B cell (primary cell): ENCODE results near the gene GATA3. TPM values are rescaled to one million over a fixed set of nuclear protein-coding genes. Genes with fewer than 3 reads are reported as not detected.

Source experiments
- ATAC-seq: fragments of 200-7000 bp; cut with Tn5 transposase; one replicate; pipeline ENCODE4 v1.10.0; 2021; ENCODE audit warnings: low read depth, mild to moderate bottlenecking, moderate number of reproducible peaks, moderate library complexity
- CTCF ChIA-PET: fragments of 350-600 bp; sonication (Branson Sonifier 250); formaldehyde crosslinking; loops from one replicate; lab custom pipeline; 2021; ENCODE audit warnings: antibody characterized with exemption, inconsistent platforms; lab: Charles Lee
- POLR2A ChIA-PET: fragments of 350-600 bp; sonication (Branson Sonifier 250); formaldehyde crosslinking; loops from one replicate; lab custom pipeline; 2021; ENCODE audit warnings: antibody characterized with exemption; lab: Charles Lee
- DNase-seq: peaks from one replicate; pipeline ENCODE4 v3.0.0; 2013
- H2AFZ ChIP-seq: 2 replicates; pipeline ENCODE4 v1.6.1; 2012; ENCODE audit warnings: mild to moderate bottlenecking, low read depth, low read length; ENCODE audit not compliant: insufficient read depth, poor library complexity, severe bottlenecking
- H3K27ac ChIP-seq, 2 donors: 1 replicate in 1 of 2; 2 replicates in 1 of 2; pipeline ENCODE4 v1.5.1; 2012 to 2013; ENCODE audit warnings: low read length in 2 of 2, mild to moderate bottlenecking in 2 of 2, moderate library complexity in 1 of 2
- H3K27me3 ChIP-seq, 4 experiments: fragments of 200-600 bp in 1 of 4; sonication (generic) in 1 of 4; replicated peaks in 1 of 4; 1 replicate in 2 of 4; 2 replicates in 2 of 4; pipeline versions ENCODE4 v1.6.1 to v1.7.0; 2013 to 2016; ENCODE audit warnings: low read length in 3 of 4, mild to moderate bottlenecking in 2 of 4, mixed read lengths in 1 of 4, moderate library complexity in 1 of 4; ENCODE audit not compliant: insufficient read depth in 4 of 4, control insufficient read depth in 3 of 4; ENCODE audit errors: control extremely low read depth in 1 of 4
- H3K36me3 ChIP-seq, 2 experiments: replicated peaks in 1 of 2; 1 replicate in 1 of 2; 2 replicates in 1 of 2; pipeline versions ENCODE4 v1.6.1 to v1.7.1; 2013; ENCODE audit warnings: low read length in 1 of 2; ENCODE audit not compliant: insufficient read depth in 2 of 2, control insufficient read depth in 1 of 2; ENCODE audit errors: control extremely low read depth in 1 of 2, extremely low read depth in 1 of 2
- H3K4me1 ChIP-seq, 2 donors: fragments of 200-600 bp in 1 of 2; sonication (generic) in 1 of 2; 1 replicate in 1 of 2; 2 replicates in 1 of 2; pipeline versions ENCODE4 v1.5.1 to v1.6.1; 2013 to 2017; ENCODE audit warnings: low read length in 2 of 2; ENCODE audit not compliant: control insufficient read depth in 2 of 2, insufficient read depth in 2 of 2
- H3K4me2 ChIP-seq: replicated peaks from 2 replicates; pipeline ENCODE3; 2012; ENCODE audit warnings: mild to moderate bottlenecking, low read depth, low read length; ENCODE audit not compliant: poor library complexity, severe bottlenecking
- H3K4me3 ChIP-seq, 5 experiments: fragments of 200-600 bp in 1 of 5; sonication (generic) in 1 of 5; 1 replicate in 3 of 5; 2 replicates in 2 of 5; pipeline versions ENCODE4 v1.5.1 to v1.7.0; 2011 to 2016; ENCODE audit warnings: low read length in 4 of 5, mild to moderate bottlenecking in 4 of 5, low read depth in 2 of 5, control low read depth in 1 of 5, moderate library complexity in 1 of 5; ENCODE audit not compliant: insufficient read depth in 1 of 5; ENCODE audit errors: control extremely low read depth in 1 of 5, extremely low read depth in 1 of 5
- H3K79me2 ChIP-seq: fragments of 200-600 bp; sonication (generic); one replicate; pipeline ENCODE4 v1.6.0; 2016; ENCODE audit warnings: low read length; ENCODE audit not compliant: control insufficient read depth, insufficient read depth
- H3K9ac ChIP-seq: fragments of 200-600 bp; sonication (generic); 2 replicates; pipeline ENCODE4 v1.6.1; 2017; ENCODE audit warnings: mild to moderate bottlenecking, low read length, moderate library complexity
- H3K9me3 ChIP-seq, 3 donors: one replicate each; pipeline versions ENCODE4 v1.6.1 to v1.7.1; 2013; ENCODE audit warnings: low read length in 2 of 3; ENCODE audit not compliant: control insufficient read depth in 2 of 3, insufficient read depth in 1 of 3; ENCODE audit errors: control extremely low read depth in 1 of 3
- H4K20me1 ChIP-seq: 2 replicates; pipeline ENCODE4 v1.6.0; 2012; ENCODE audit warnings: mild to moderate bottlenecking, low read length; ENCODE audit not compliant: insufficient read depth, control insufficient read depth, poor library complexity, severe bottlenecking
- H3K27ac Mint-ChIP-seq: one replicate; pipeline ENCODE4 v1.8.0; 2021; ENCODE audit warnings: mixed read lengths
- H3K27me3 Mint-ChIP-seq: one replicate; pipeline ENCODE4 v1.8.0; 2021; ENCODE audit warnings: mixed read lengths
- H3K4me1 Mint-ChIP-seq: one replicate; pipeline ENCODE4 v1.8.0; 2021; ENCODE audit warnings: mixed read lengths
- H3K4me3 Mint-ChIP-seq: one replicate; pipeline ENCODE4 v1.8.0; 2021; ENCODE audit warnings: mixed read lengths
- H3K9me3 Mint-ChIP-seq: one replicate; pipeline ENCODE4 v1.8.0; 2022; ENCODE audit warnings: mixed read lengths; ENCODE audit not compliant: insufficient read depth
- CTCF ChIP-seq: fragments of 200-600 bp; IDR thresholded peaks from one replicate; pipeline ENCODE4 v1.8.0; 2022; ENCODE audit warnings: antibody characterized with exemption, mild to moderate bottlenecking
- EZH2 ChIP-seq: IDR thresholded peaks from 2 replicates; pipeline ENCODE4 v1.6.1; 2012; ENCODE audit warnings: borderline replicate concordance, low read depth, mild to moderate bottlenecking, moderate library complexity, low read length; ENCODE audit not compliant: insufficient read depth, poor library complexity, severe bottlenecking
- WGBS: methylation state at CpG from one replicate; pipeline ENCODE4 v1.1.5; 2013; ENCODE audit warnings: missing lambda C conversion rate; ENCODE audit not compliant: insufficient coverage; 5-methylcytosine and 5-hydroxymethylcytosine counted together
- intact Hi-C: fragments of 100-400 bp; cut with micrococcal nuclease; formaldehyde crosslinking; loops from one replicate; pipeline ENCODE4 v1.10.0; 2022
- polyA plus RNA-seq: library from polyadenylated mRNA; depleted of rRNA; stranded (reverse); fragments of >200 nt; gene quantifications from 2 replicates; pipeline ENCODE4 v1.2.3, GENCODE V29; 2012
- total RNA-seq, 2 donors: library from RNA; stranded (reverse); fragments of 120-200 nt in 1 of 2; gene quantifications; 1 replicate in 1 of 2; 2 replicates in 1 of 2; pipeline versions ENCODE4 v1.2.3 to v1.2.4, GENCODE V29; 2013 to 2022

GATA3 gene
- total and polyA plus RNA-seq, 2 donors (not counting 1 experiment from before 2014, with no cell fraction given): 0.60 to 0.94 TPM

GRCh38 chr10:8060010-8060703 lies 5.7 kb downstream of the GATA3 start:
- ChIA-PET POLR2A (interaction anchor here (0.7 kb wide), 1 partner anchor 26 kb away, joined by 3 read pairs; no protein-coding TSS in a partner anchor), CTCF (no interaction called here)
- Histone ChIP-seq H3K79me2 (no peaks in the 10 kb centered on the region), H3K27ac (no peak overlapping the region), H4K20me1 (no peaks in the 10 kb centered on the region), H3K4me1 (peaks cover 35 to 46% of the 10 kb centered on the region in 2 donors), H2AFZ (peak overlapping the region; percentile 82), H3K4me2 (peak overlapping the region; percentile 77), H3K4me3 (peak overlapping the region in 3 of 5 experiments; percentile 29 to 54 (median 44)), H3K9me3 (peaks cover 0 to 12% (median 0%) of the 10 kb centered on the region in 3 donors), H3K36me3 (no peaks in the 10 kb centered on the region), H3K9ac (peak overlapping the region; percentile 61), H3K27me3 (peaks cover 0 to 54% (median 33%) of the 10 kb centered on the region in 4 experiments)
- Mint-ChIP-seq H3K27me3 (peaks cover 56% of the 10 kb centered on the region), H3K4me1 (peaks cover 29% of the 10 kb centered on the region), H3K9me3 (no peaks in the 10 kb centered on the region), H3K4me3 (peak overlapping the region; percentile 61), H3K27ac (peak overlapping the region; percentile 54)
- intact Hi-C loops: no loop called here
- WGBS: 10% methylated on average over 9 of the region's 15 CpGs
- no peak for TF ChIP-seq CTCF
- no peak for TF ChIP-seq EZH2
- DNase-seq: peak; percentile 22
- no peak for ATAC-seq

- ATAC-seq (no peak), DNase-seq (no peak)
- WGBS: no CpG with 5 or more reads among the region's 10 CpGs
- Mint-ChIP-seq H3K27me3 (peaks cover 56% of the 10 kb centered on the region), H3K4me3 (peak overlapping the region; percentile 61), H3K9me3 (no peaks in the 10 kb centered on the region), H3K4me1 (peaks cover 27% of the 10 kb centered on the region), H3K27ac (peak overlapping the region; percentile 32)
- peak overlapping the region in 3 of 5 experiments; percentile 29 to 54 (median 44) for H3K4me3 ChIP-seq
- TF ChIP-seq EZH2: no peak
- TF ChIP-seq CTCF: no peak
- peaks cover 0 to 10% (median 0%) of the 10 kb centered on the region in 3 donors for H3K9me3 ChIP-seq
- no peaks in the 10 kb centered on the region for H4K20me1 ChIP-seq
- peaks cover 30 to 41% of the 10 kb centered on the region in 2 donors for H3K4me1 ChIP-seq
- H2AFZ ChIP-seq: peak overlapping the region; percentile 82
- H3K79me2 ChIP-seq: no peaks in the 10 kb centered on the region
- POLR2A ChIA-PET: interaction anchor here (0.7 kb wide), 1 partner anchor 27 kb away, joined by 3 read pairs; no protein-coding TSS in a partner anchor
- H3K9ac ChIP-seq: peak overlapping the region; percentile 61
- peaks cover 0 to 49% (median 31%) of the 10 kb centered on the region in 4 experiments for H3K27me3 ChIP-seq
- CTCF ChIA-PET: no interaction called here
- intact Hi-C loops: no loop called here
- no peaks in the 10 kb centered on the region for H3K36me3 ChIP-seq
- H3K4me2 ChIP-seq: peak overlapping the region; percentile 77
- H3K27ac ChIP-seq: no peak overlapping the region
Measured at GRCh38 chr10:8060704-8061121, 6.2 kb downstream of the GATA3 start.
